GM18867 (cell line): Measurements from ENCODE around the gene CLVS2.

ENCODE experiments used
- ATAC-seq: cut with Tn5 transposase; IDR thresholded peaks from one replicate; pipeline ENCODE4 v1.9.1; 2021; ENCODE audit warnings: mild to moderate bottlenecking, moderate library complexity; ENCODE audit not compliant: unreplicated experiment

The CLVS2 gene

DNA sequence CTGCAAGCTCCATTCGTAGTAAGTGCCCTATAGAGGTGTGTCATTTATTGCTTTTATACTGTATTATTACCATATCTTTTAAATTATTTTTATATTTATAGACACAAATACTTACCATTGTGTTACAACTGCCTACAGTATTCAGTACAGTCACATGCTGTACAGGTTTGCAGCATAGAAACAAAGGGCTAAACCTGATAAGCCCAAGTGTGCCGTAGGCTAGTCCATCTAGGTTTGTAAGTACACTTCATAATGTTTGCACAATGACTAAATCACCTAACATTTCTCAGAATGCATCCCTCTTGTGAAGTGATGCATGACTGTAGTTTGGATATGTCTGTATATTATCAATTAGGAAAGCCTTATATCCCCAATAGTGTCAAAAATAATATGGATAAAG is 122.8 kb downstream of the CLVS2 start:
- no peak for ATAC-seq
